Brain microvascular endothelial cell (primary cell): ENCODE results near the gene MS4A18.

Source experiments
- DNase-seq: peaks from one replicate; pipeline ENCODE4 v3.0.0-alpha.2; 2020
- H3K27ac ChIP-seq: fragments of 250-450 bp; sonication (Bioruptor Pico); 2 replicates; pipeline ENCODE4 v1.5.1; 2020; ENCODE audit warnings: mild to moderate bottlenecking, moderate library complexity
- H3K27me3 ChIP-seq: fragments of 250-450 bp; sonication (Bioruptor Pico); replicated peaks from 2 replicates; pipeline ENCODE4 v1.5.1; 2020; ENCODE audit warnings: mild to moderate bottlenecking
- H3K36me3 ChIP-seq: fragments of 250-450 bp; sonication (Bioruptor Pico); replicated peaks from 2 replicates; pipeline ENCODE4 v1.5.1; 2020; ENCODE audit warnings: mild to moderate bottlenecking
- H3K4me3 ChIP-seq: 2 replicates; pipeline ENCODE4 v1.5.1; 2011; ENCODE audit warnings: low read depth, mild to moderate bottlenecking, control low read depth, low read length, moderate library complexity
- in situ Hi-C: cut with HindIII; loops from 2 replicates; pipeline ENCODE4 v1.10.0; 2017; ENCODE audit warnings: low sequenced_read_pairs, low pct_ligation_motif_present
- TF ChIP-seq, protein P1 (sequence below): IDR thresholded peaks from 2 replicates; pipeline ENCODE4 v1.5.1; 2011; ENCODE audit warnings: low read depth, mild to moderate bottlenecking, moderate library complexity, low read length, control low read depth, inconsistent platforms; ENCODE audit errors: missing control alignments

The MS4A18 gene

GRCh38 chr11:60786811-60787567 lies 62.5 kb downstream of the MS4A18 start:
- Histone ChIP-seq H3K27ac (peak overlapping the region; percentile 73), H3K36me3 (no peaks in the 10 kb centered on the region), H3K27me3 (no peaks in the 10 kb centered on the region), H3K4me3 (no peak overlapping the region)
- in situ Hi-C loops = no loop called here
- peak; percentile 82 for DNase-seq
- TF ChIP-seq, protein P1, sequence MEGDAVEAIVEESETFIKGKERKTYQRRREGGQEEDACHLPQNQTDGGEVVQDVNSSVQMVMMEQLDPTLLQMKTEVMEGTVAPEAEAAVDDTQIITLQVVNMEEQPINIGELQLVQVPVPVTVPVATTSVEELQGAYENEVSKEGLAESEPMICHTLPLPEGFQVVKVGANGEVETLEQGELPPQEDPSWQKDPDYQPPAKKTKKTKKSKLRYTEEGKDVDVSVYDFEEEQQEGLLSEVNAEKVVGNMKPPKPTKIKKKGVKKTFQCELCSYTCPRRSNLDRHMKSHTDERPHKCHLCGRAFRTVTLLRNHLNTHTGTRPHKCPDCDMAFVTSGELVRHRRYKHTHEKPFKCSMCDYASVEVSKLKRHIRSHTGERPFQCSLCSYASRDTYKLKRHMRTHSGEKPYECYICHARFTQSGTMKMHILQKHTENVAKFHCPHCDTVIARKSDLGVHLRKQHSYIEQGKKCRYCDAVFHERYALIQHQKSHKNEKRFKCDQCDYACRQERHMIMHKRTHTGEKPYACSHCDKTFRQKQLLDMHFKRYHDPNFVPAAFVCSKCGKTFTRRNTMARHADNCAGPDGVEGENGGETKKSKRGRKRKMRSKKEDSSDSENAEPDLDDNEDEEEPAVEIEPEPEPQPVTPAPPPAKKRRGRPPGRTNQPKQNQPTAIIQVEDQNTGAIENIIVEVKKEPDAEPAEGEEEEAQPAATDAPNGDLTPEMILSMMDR = peak; percentile 8

DNA sequence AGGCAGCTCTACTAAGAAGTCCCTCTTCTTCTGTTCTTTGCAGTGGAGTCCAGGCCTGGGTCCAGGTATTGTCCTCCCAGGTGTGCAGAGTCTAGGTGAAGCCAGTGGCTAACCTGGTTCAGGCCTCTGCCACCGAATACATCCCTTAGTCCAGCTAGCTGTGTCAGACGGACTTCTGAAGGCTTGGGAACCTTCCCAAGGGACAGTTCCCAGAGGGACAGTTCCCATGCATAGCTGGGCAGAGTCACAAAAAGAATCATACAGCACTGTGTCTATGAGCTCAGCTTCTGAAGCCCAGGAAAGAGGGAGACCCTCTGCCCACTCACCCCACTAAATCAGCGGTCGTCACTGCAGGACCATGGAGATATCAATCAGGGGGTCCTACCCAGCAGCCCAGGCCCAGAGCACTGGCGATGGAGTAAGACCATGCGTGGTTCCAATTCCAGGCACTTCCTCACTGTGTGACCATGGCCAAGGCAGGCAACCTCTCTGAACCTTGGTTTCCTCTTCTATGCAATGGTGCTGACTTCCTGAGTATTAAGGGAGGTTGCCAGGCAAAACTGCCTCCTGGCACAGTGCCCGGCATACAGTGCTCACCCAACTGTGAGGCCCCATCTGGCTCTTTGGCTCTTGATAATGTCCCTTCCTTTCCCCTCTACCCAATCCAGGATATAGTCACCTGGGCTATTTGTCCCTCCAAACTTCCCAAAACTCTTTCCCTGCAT lies 64.0 kb downstream of the MS4A18 start:
- in situ Hi-C loops = no loop called here
- Histone ChIP-seq H3K4me3 (no peak overlapping the region), H3K27ac (no peak overlapping the region), H3K36me3 (no peaks in the 10 kb centered on the region), H3K27me3 (no peaks in the 10 kb centered on the region)
- TF ChIP-seq, protein P1 = no peak
- DNase-seq = no peak

GRCh38 chr11:60790726-60791125 lies 66.2 kb downstream of the MS4A18 start:
- Histone ChIP-seq H3K27me3 (no peaks in the 10 kb centered on the region), H3K4me3 (no peak overlapping the region), H3K36me3 (no peaks in the 10 kb centered on the region), H3K27ac (no peak overlapping the region)
- TF ChIP-seq, protein P1 = no peak
- DNase-seq = no peak
- in situ Hi-C loops = no loop called here

DNA sequence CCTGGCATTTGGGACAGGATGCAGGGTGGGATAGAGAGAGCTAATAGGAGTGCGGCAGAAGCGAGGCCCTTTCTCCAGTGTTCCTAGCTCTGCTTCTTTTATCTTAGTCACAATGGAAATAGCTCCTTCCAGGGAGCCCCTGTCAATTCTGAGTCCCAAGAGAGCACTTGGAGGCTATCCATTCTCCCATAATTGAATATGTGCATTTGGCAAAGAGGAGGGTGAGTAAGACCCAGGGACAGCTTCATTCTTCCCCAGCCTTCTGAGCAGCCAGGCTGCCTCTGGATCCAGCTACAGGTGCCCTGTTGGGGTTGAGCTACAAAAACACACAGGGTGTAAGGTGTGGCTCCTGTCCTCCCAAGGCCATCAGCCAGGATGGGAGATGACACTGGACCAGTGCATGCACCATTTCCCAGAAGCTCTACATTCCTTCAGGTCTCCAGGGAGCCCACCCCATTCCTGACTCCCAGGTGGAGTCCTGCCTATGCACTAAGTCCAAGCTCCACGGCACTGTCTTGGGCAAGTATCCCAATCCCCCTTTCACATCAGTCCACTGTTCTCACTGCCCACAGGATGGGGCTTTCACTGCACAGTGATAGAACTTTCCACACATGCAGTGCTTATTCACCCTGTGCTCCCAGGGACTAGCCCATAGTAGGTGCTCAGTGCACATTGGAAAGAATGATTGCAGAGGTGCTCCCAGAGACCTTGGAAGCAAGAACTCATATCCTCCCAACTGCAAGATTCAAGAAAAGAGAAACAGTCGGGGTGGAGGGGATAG lies 66.8 kb downstream of the MS4A18 start:
- Histone ChIP-seq H3K27me3 (no peaks in the 10 kb centered on the region), H3K36me3 (no peaks in the 10 kb centered on the region), H3K4me3 (no peak overlapping the region), H3K27ac (no peak overlapping the region)
- no peak for DNase-seq
- in situ Hi-C loops = no loop called here
- TF ChIP-seq, protein P1 = no peak

- DNase-seq = no peak
- TF ChIP-seq, protein P1 = no peak
- Histone ChIP-seq H3K27ac (no peak overlapping the region), H3K27me3 (no peaks in the 10 kb centered on the region), H3K4me3 (no peak overlapping the region), H3K36me3 (no peaks in the 10 kb centered on the region)
- in situ Hi-C loops = no loop called here
Measured at GRCh38 chr11:60792521-60792920, 68.0 kb downstream of the MS4A18 start.
